HepG2 (cell line): ENCODE data around the gene VSIG10L.

Experiments used
- ATM ChIP-seq: fragments of 450-650 bp; IDR thresholded peaks from 2 replicates; pipeline ENCODE4 v1.7.1; 2017; ENCODE audit warnings: mild to moderate bottlenecking, borderline replicate concordance
- CREB3 ChIP-seq: sonication (generic); formaldehyde crosslinking; IDR thresholded peaks from 2 replicates; pipeline ENCODE4 v1.5.0; 2020; ENCODE audit warnings: missing genetic modification reagents
- CTCF ChIP-seq: sonication (generic); formaldehyde crosslinking; IDR thresholded peaks from 2 replicates; pipeline ENCODE4 v1.5.0; 2020; ENCODE audit warnings: mild to moderate bottlenecking, missing genetic modification reagents, moderate library complexity
- IRX3 ChIP-seq: sonication (generic); formaldehyde crosslinking; IDR thresholded peaks from 2 replicates; pipeline ENCODE4 v1.8.1; 2023; ENCODE audit warnings: mild to moderate bottlenecking, low read depth, missing genetic modification reagents, borderline replicate concordance
- PCBP1 ChIP-seq: fragments of 200-400 bp; formaldehyde crosslinking; IDR thresholded peaks from 2 replicates; pipeline ENCODE4 v1.6.1; 2017; ENCODE audit warnings: mild to moderate bottlenecking, low read depth, low read length, borderline replicate concordance
- SNAI1 ChIP-seq: sonication (generic); formaldehyde crosslinking; IDR thresholded peaks from 2 replicates; pipeline ENCODE4 v1.5.0; 2020; ENCODE audit warnings: mild to moderate bottlenecking, missing genetic modification reagents, borderline replicate concordance
- TF ChIP-seq, protein P1 (sequence below): sonication (generic); formaldehyde crosslinking; IDR thresholded peaks from 2 replicates; pipeline ENCODE4 v1.5.0; 2020; ENCODE audit warnings: missing genetic modification reagents

DNA sequence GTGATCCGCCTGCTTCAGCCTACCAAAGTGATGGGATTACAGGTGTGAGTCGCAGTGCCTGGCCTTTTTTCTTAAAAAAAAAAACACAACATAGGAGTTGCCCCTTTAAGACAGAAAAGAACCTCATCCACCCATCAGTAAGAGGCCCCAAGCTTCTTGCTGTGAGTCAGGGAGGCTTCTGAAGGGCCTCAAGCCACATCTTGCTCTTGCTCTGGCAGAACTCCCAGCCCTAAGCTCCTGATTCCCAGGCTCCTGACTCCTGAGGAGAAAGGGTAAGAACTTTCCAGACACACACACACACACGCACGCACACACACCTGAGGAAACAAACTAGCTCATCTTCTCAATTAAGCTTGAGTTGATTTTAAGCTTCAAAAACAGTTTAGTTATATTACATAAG, 17.4 kb upstream of the VSIG10L start:
- TF ChIP-seq PCBP1, result no peak
- TF ChIP-seq SNAI1 (CRISPR knock-in tag), result no peak
- TF ChIP-seq, protein P1, sequence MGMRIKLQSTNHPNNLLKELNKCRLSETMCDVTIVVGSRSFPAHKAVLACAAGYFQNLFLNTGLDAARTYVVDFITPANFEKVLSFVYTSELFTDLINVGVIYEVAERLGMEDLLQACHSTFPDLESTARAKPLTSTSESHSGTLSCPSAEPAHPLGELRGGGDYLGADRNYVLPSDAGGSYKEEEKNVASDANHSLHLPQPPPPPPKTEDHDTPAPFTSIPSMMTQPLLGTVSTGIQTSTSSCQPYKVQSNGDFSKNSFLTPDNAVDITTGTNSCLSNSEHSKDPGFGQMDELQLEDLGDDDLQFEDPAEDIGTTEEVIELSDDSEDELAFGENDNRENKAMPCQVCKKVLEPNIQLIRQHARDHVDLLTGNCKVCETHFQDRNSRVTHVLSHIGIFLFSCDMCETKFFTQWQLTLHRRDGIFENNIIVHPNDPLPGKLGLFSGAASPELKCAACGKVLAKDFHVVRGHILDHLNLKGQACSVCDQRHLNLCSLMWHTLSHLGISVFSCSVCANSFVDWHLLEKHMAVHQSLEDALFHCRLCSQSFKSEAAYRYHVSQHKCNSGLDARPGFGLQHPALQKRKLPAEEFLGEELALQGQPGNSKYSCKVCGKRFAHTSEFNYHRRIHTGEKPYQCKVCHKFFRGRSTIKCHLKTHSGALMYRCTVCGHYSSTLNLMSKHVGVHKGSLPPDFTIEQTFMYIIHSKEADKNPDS (CRISPR knock-in tag), result no peak
- TF ChIP-seq CTCF (CRISPR knock-in tag), result no peak
- TF ChIP-seq CREB3, result no peak
- TF ChIP-seq ATM, result no peak
- TF ChIP-seq IRX3 (CRISPR knock-in tag), result no peak
